IgD-negative memory B cell (primary cell): ENCODE data around the gene CCDC7. TPM values are rescaled to one million over a fixed set of nuclear protein-coding genes. Genes with fewer than 3 reads are reported as not detected.
"Not testable (repeated sequence)": the region's sequence is repeated elsewhere in the genome, so short reads cannot be mapped to it uniquely, and the experiment has no call there.

Source experiments
- H3K27ac Mint-ChIP-seq, 3 donors: one replicate each; pipeline ENCODE4 v1.8.0; 2020 to 2022; ENCODE audit warnings: mild to moderate bottlenecking in 3 of 3, mixed read lengths in 3 of 3, moderate library complexity in 1 of 3
- H3K27me3 Mint-ChIP-seq: one replicate; pipeline ENCODE4 v1.8.0; 2021; ENCODE audit warnings: mixed read lengths
- H3K36me3 Mint-ChIP-seq: one replicate; pipeline ENCODE4 v1.8.0; 2020; ENCODE audit warnings: mild to moderate bottlenecking, mixed read lengths
- H3K4me1 Mint-ChIP-seq, 3 donors: one replicate each; pipeline ENCODE4 v1.8.0; 2020 to 2022; ENCODE audit warnings: mixed read lengths in 3 of 3, mild to moderate bottlenecking in 1 of 3
- H3K4me3 Mint-ChIP-seq, 4 donors: one replicate each; pipeline ENCODE4 v1.8.0; 2020 to 2022; ENCODE audit warnings: mild to moderate bottlenecking in 4 of 4, mixed read lengths in 4 of 4, moderate library complexity in 3 of 4
- H3K9me3 Mint-ChIP-seq, 3 donors: one replicate each; pipeline ENCODE4 v1.8.0; 2020 to 2021; ENCODE audit warnings: mixed read lengths in 3 of 3, mild to moderate bottlenecking in 1 of 3
- polyA plus RNA-seq: library from polyadenylated mRNA; unstranded; fragments of 300-500 nt; fragmentation: Illumina TruSeq; gene quantifications from one replicate; pipeline ENCODE4 v1.2.3, GENCODE V29; 2021

The CCDC7 gene
- polyA plus RNA-seq, 1 donor from 2014 or later, result 3.9 TPM

GRCh38 chr10:32419615-32420014 is 26.3 kb upstream of the CCDC7 start:
- H3K4me1 Mint-ChIP-seq, result no peaks in the 10 kb centered on the region
- H3K4me3 Mint-ChIP-seq, result no peak overlapping the region
- H3K27me3 Mint-ChIP-seq, result peaks cover 6% of the 10 kb centered on the region
- H3K36me3 Mint-ChIP-seq, result peaks cover 4% of the 10 kb centered on the region
- H3K27ac Mint-ChIP-seq, result no peak overlapping the region
- peaks cover 2 to 18% (median 7%) of the 10 kb centered on the region in 3 donors for H3K9me3 Mint-ChIP-seq

- Mint-ChIP-seq H3K27me3 (no peaks in the 10 kb centered on the region), H3K4me1 (peaks cover 0 to 1% (median 0%) of the 10 kb centered on the region in 3 donors), H3K4me3 (no peak overlapping the region), H3K36me3 (peaks cover 3% of the 10 kb centered on the region), H3K9me3 (peaks cover 3 to 21% (median 7%) of the 10 kb centered on the region in 3 donors), H3K27ac (no peak overlapping the region)
These were observed 19.8 kb upstream of the CCDC7 start for GRCh38 chr10:32426186-32426585.

- Mint-ChIP-seq H3K36me3 (peaks cover 2% of the 10 kb centered on the region), H3K27me3 (peaks cover 20% of the 10 kb centered on the region), H3K9me3 (peaks cover 0 to 7% (median 3%) of the 10 kb centered on the region in 3 donors), H3K27ac (no peak overlapping the region), H3K4me3 (no peak overlapping the region), H3K4me1 (no peaks in the 10 kb centered on the region)
These were observed 12.4 kb upstream of the CCDC7 start for GRCh38 chr10:32433542-32433941.

- Mint-ChIP-seq H3K27ac (no peak overlapping the region), H3K9me3 (peaks cover 0 to 3% (median 2%) of the 10 kb centered on the region in 3 donors), H3K27me3 (peaks cover 30% of the 10 kb centered on the region), H3K4me3 (no peak overlapping the region), H3K36me3 (peaks cover 2% of the 10 kb centered on the region), H3K4me1 (no peaks in the 10 kb centered on the region)
These were observed 9.7 kb upstream of the CCDC7 start for GRCh38 chr10:32436215-32436614.

GRCh38 chr10:32437334-32437733 is 8.6 kb upstream of the CCDC7 start:
- Mint-ChIP-seq H3K36me3 (no peaks in the 10 kb centered on the region), H3K4me1 (no peaks in the 10 kb centered on the region), H3K27ac (no peak overlapping the region), H3K27me3 (peaks cover 30% of the 10 kb centered on the region), H3K4me3 (no peak overlapping the region), H3K9me3 (no peaks in the 10 kb centered on the region)

GRCh38 chr10:32445036-32445435 is 904 bp upstream of the CCDC7 start:
- Mint-ChIP-seq H3K9me3 (no peaks in the 10 kb centered on the region), H3K4me3 (peak overlapping the region in 2 of 4 donors; percentile 95), H3K36me3 (no peaks in the 10 kb centered on the region), H3K27me3 (peaks cover 5% of the 10 kb centered on the region), H3K27ac (peak overlapping the region in 1 of 3 donors; percentile 97), H3K4me1 (peaks cover 5 to 12% (median 9%) of the 10 kb centered on the region in 3 donors)

GRCh38 chr10:32446536-32447406 is 831 bp downstream of the CCDC7 start:
- H3K9me3 Mint-ChIP-seq, result no peaks in the 10 kb centered on the region
- peaks cover 5 to 12% (median 9%) of the 10 kb centered on the region in 3 donors for H3K4me1 Mint-ChIP-seq
- no peaks in the 10 kb centered on the region for H3K36me3 Mint-ChIP-seq
- H3K27ac Mint-ChIP-seq, result peak overlapping the region; percentile 97 to 99 (median 99)
- H3K4me3 Mint-ChIP-seq, result peak overlapping the region; percentile 95 to 98 (median 96)
- H3K27me3 Mint-ChIP-seq, result peaks cover 2% of the 10 kb centered on the region

- Mint-ChIP-seq H3K27ac (no peak overlapping the region), H3K27me3 (no peaks in the 10 kb centered on the region), H3K36me3 (peaks cover 20% of the 10 kb centered on the region), H3K4me1 (peaks cover 0 to 3% (median 0%) of the 10 kb centered on the region in 3 donors), H3K4me3 (no peak overlapping the region), H3K9me3 (no peaks in the 10 kb centered on the region)
These were observed 8.2 kb downstream of the CCDC7 start for GRCh38 chr10:32454148-32454547.

GRCh38 chr10:32459051-32459698 is 13.2 kb downstream of the CCDC7 start:
- peaks cover 15% of the 10 kb centered on the region for H3K36me3 Mint-ChIP-seq
- H3K9me3 Mint-ChIP-seq, result no peaks in the 10 kb centered on the region
- no peaks in the 10 kb centered on the region for H3K27me3 Mint-ChIP-seq
- H3K27ac Mint-ChIP-seq, result no peak overlapping the region
- peaks cover 0 to 3% (median 0%) of the 10 kb centered on the region in 3 donors for H3K4me1 Mint-ChIP-seq
- no peak overlapping the region for H3K4me3 Mint-ChIP-seq

GRCh38 chr10:32461203-32461602 is 15.3 kb downstream of the CCDC7 start:
- no peaks in the 10 kb centered on the region for H3K27me3 Mint-ChIP-seq
- H3K4me3 Mint-ChIP-seq, result no peak overlapping the region
- H3K36me3 Mint-ChIP-seq, result peaks cover 12% of the 10 kb centered on the region
- H3K4me1 Mint-ChIP-seq, result peaks cover 0 to 3% (median 0%) of the 10 kb centered on the region in 3 donors
- no peaks in the 10 kb centered on the region for H3K9me3 Mint-ChIP-seq
- no peak overlapping the region for H3K27ac Mint-ChIP-seq

GRCh38 chr10:32471232-32471631 is 25.3 kb downstream of the CCDC7 start:
- Mint-ChIP-seq H3K9me3 (peaks cover 0 to 2% (median 0%) of the 10 kb centered on the region in 3 donors), H3K4me3 (no peak overlapping the region), H3K36me3 (peaks cover 20% of the 10 kb centered on the region), H3K27ac (no peak overlapping the region), H3K4me1 (no peaks in the 10 kb centered on the region), H3K27me3 (no peaks in the 10 kb centered on the region)

- peaks cover 39% of the 10 kb centered on the region for H3K36me3 Mint-ChIP-seq
- H3K27ac Mint-ChIP-seq, result no peak overlapping the region
- no peak overlapping the region for H3K4me3 Mint-ChIP-seq
- H3K4me1 Mint-ChIP-seq, result no peaks in the 10 kb centered on the region
- H3K27me3 Mint-ChIP-seq, result no peaks in the 10 kb centered on the region
- H3K9me3 Mint-ChIP-seq, result peaks cover 2 to 14% (median 13%) of the 10 kb centered on the region in 3 donors
These were observed 31.6 kb downstream of the CCDC7 start for GRCh38 chr10:32477499-32477898.

- H3K27ac Mint-ChIP-seq, result no peak overlapping the region
- H3K9me3 Mint-ChIP-seq, result peaks cover 2 to 19% (median 14%) of the 10 kb centered on the region in 3 donors
- peaks cover 35% of the 10 kb centered on the region for H3K36me3 Mint-ChIP-seq
- no peaks in the 10 kb centered on the region for H3K27me3 Mint-ChIP-seq
- H3K4me3 Mint-ChIP-seq, result no peak overlapping the region
- no peaks in the 10 kb centered on the region for H3K4me1 Mint-ChIP-seq
These were observed 35.7 kb downstream of the CCDC7 start for GRCh38 chr10:32481606-32482005.

- H3K36me3 Mint-ChIP-seq, result peaks cover 35% of the 10 kb centered on the region
- not testable (repeated sequence) for H3K4me3 Mint-ChIP-seq, H3K4me1 Mint-ChIP-seq, H3K27me3 Mint-ChIP-seq, H3K27ac Mint-ChIP-seq
- peaks cover 2 to 25% (median 18%) of the 10 kb centered on the region in 3 donors for H3K9me3 Mint-ChIP-seq
These were observed 37.1 kb downstream of the CCDC7 start for GRCh38 chr10:32483019-32483502.

- not testable (repeated sequence) for H3K4me1 Mint-ChIP-seq, H3K27me3 Mint-ChIP-seq, H3K4me3 Mint-ChIP-seq, H3K27ac Mint-ChIP-seq
- Mint-ChIP-seq H3K9me3 (peaks cover 0 to 19% (median 4%) of the 10 kb centered on the region in 3 donors), H3K36me3 (peaks cover 27% of the 10 kb centered on the region)
These were observed 42.1 kb downstream of the CCDC7 start for GRCh38 chr10:32488038-32488437.
